Gastrocnemius medialis (tissue), 4 donors: ENCODE data around the gene ADCY2.

Source experiments
- CTCF ChIP-seq, 5 experiments: fragments of 450-650 bp in 3 of 5; fragments of 200-600 bp in 2 of 5; sonication (generic) in 2 of 5; IDR thresholded peaks in 4 of 5; conservative IDR thresholded peaks in 1 of 5; 1 replicate in 4 of 5; 2 replicates in 1 of 5; pipeline ENCODE4 v1.5.1; 2016 to 2019; ENCODE audit warnings: antibody characterized with exemption in 5 of 5, mild to moderate bottlenecking in 3 of 5, moderate library complexity in 3 of 5
- POLR2A ChIP-seq, 2 donors: fragments of 450-650 bp; IDR thresholded peaks; one replicate each; pipeline ENCODE4 v1.6.1; 2017; ENCODE audit warnings: antibody characterized with exemption in 2 of 2, mild to moderate bottlenecking in 2 of 2, moderate library complexity in 2 of 2

DNA sequence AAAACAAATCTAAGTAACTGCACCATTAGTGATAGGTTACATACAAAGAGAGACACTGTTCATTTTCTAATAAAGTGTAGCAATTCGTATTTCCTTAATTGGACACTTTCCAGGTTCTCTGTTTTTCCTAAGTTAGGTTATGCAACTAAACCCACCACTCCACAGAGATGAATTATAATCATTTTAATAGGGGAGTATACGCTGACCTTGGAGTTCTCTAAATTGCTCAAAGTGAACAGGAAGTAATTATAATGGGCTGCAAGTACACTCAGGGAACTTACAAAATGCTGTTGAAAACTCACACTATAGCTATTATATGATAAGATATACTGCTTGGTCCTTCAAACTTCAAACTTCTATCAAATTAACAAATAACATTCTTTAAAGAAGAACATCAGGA lies 18.2 kb upstream of the ADCY2 start:
- TF ChIP-seq CTCF (IDR thresholded peaks at IDR 0.05 in 4 of 5, conservative IDR thresholded peaks at IDR 0.05 in 1 of 5), result no peak
- TF ChIP-seq POLR2A (IDR thresholded peaks at IDR 0.05), result no peak
